ENCODE results near the gene MAP2K1.

DNA sequence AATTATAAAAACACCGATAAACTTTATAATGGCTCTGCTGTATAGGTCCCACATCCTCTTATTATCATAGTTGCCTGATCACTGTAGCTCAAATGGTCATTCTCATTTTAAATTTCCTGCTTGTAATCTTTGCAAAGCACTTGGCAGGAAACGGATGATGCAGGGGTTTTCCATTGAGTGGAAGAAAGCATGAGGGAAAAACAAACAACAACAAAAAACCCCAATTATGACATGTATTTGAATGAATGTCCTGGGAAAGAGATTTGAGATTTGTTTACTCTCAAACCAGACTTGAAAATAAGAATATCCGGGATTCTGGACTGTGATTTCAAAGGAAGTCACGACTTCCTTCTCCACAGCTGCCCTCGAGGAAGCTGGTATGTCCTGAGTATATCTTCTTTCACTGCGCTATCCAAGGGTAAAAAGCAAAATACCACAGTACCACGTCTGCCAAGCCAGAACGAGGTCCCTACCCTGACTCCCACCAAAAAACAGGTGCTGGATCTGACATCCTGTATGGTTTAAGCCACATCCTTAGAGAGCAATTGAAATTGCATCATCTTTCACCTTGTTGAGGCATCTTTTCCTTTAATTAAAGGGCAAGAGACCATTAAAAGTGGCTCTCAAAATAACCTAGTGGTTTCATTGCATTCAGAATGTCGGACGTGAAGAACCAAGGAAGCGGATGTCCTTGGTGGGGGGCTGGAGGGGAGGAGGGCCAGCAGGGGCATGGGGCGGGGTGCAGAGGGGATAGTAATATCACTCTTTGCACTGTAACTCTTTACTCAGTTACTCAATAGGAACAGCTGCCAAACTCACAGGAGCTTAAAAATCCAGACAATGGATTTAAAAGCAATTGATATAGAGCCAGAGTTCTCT lies 16.7 kb upstream of the MAP2K1 start:
- TF ChIP-seq, protein P1, sequence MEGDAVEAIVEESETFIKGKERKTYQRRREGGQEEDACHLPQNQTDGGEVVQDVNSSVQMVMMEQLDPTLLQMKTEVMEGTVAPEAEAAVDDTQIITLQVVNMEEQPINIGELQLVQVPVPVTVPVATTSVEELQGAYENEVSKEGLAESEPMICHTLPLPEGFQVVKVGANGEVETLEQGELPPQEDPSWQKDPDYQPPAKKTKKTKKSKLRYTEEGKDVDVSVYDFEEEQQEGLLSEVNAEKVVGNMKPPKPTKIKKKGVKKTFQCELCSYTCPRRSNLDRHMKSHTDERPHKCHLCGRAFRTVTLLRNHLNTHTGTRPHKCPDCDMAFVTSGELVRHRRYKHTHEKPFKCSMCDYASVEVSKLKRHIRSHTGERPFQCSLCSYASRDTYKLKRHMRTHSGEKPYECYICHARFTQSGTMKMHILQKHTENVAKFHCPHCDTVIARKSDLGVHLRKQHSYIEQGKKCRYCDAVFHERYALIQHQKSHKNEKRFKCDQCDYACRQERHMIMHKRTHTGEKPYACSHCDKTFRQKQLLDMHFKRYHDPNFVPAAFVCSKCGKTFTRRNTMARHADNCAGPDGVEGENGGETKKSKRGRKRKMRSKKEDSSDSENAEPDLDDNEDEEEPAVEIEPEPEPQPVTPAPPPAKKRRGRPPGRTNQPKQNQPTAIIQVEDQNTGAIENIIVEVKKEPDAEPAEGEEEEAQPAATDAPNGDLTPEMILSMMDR (conservative IDR thresholded peaks at IDR 0.05; ENCODE audit: low read depth, low read length) = no peak
- no peak for TF ChIP-seq EZH2 (IDR thresholded peaks at IDR 0.05; ENCODE audit: borderline replicate concordance, low read depth, low read length, poor library complexity, severe bottlenecking)

Measured in A673 (cell line).